ENCODE data around the gene FAM222B. TPM values are rescaled to one million over a fixed set of nuclear protein-coding genes. Genes with fewer than 3 reads are reported as not detected.
A peak's percentile ranks its signal among the peaks of the same experiment; 100 is the strongest.

Gene FAM222B
- total RNA-seq, 1 donor from 2014 or later: 21.0 TPM

GRCh38 chr17:28733346-28733745 is 109.2 kb downstream of the FAM222B start:
- H3K9me3 Mint-ChIP-seq (ENCODE audit: low read depth): no peaks in the 10 kb centered on the region
- peaks cover 5% of the 10 kb centered on the region for H3K4me1 Mint-ChIP-seq (ENCODE audit: low read depth)
- H3K36me3 Mint-ChIP-seq (ENCODE audit: low read depth): no peaks in the 10 kb centered on the region
- no peak overlapping the region for H3K27ac Mint-ChIP-seq (ENCODE audit: unreplicated experiment)
- no peak for DNase-seq (ENCODE audit: low spot score)
- H3K27me3 Mint-ChIP-seq (ENCODE audit: low read depth): no peaks in the 10 kb centered on the region
- no peak overlapping the region for H3K4me3 Mint-ChIP-seq (ENCODE audit: unreplicated experiment)
- TF ChIP-seq CTCF (IDR thresholded peaks at IDR 0.05): no peak

GRCh38 chr17:28729950-28730330 is 112.7 kb downstream of the FAM222B start:
- Mint-ChIP-seq H3K4me1 (ENCODE audit: low read depth) (peaks cover 31% of the 10 kb centered on the region), H3K27ac (ENCODE audit: unreplicated experiment) (peak overlapping the region; percentile 97), H3K9me3 (ENCODE audit: low read depth) (no peaks in the 10 kb centered on the region), H3K36me3 (ENCODE audit: low read depth) (no peaks in the 10 kb centered on the region), H3K27me3 (ENCODE audit: low read depth) (no peaks in the 10 kb centered on the region), H3K4me3 (ENCODE audit: unreplicated experiment) (no peak overlapping the region)
- no peak for TF ChIP-seq CTCF (IDR thresholded peaks at IDR 0.05)
- DNase-seq (ENCODE audit: low spot score): no peak

- Mint-ChIP-seq H3K36me3 (ENCODE audit: low read depth) (peaks cover 6% of the 10 kb centered on the region), H3K4me1 (ENCODE audit: low read depth) (peaks cover 45% of the 10 kb centered on the region), H3K27ac (ENCODE audit: unreplicated experiment) (peak within 1 kb of the TSS; percentile 97), H3K4me3 (ENCODE audit: unreplicated experiment) (peak within 1 kb of the TSS; percentile 85), H3K9me3 (ENCODE audit: low read depth) (no peaks in the 10 kb centered on the region), H3K27me3 (ENCODE audit: low read depth) (no peaks in the 10 kb centered on the region)
- peak; percentile 97 for DNase-seq (ENCODE audit: low spot score)
- no peak for TF ChIP-seq CTCF (IDR thresholded peaks at IDR 0.05)
These were observed 114.0 kb downstream of the FAM222B start, which contains the start of gene NEK8 for GRCh38 chr17:28728364-28729200. NEK8 (plus strand) TSS chr17:28728788; CDS start chr17:28728814, 26 bp downstream.

GRCh38 chr17:28726627-28727491 is 115.7 kb downstream of the FAM222B start:
- H3K36me3 Mint-ChIP-seq (ENCODE audit: low read depth): peaks cover 18% of the 10 kb centered on the region
- H3K27ac Mint-ChIP-seq (ENCODE audit: unreplicated experiment): peak overlapping the region; percentile 97
- peak; percentile 97 for TF ChIP-seq CTCF (IDR thresholded peaks at IDR 0.05)
- no peaks in the 10 kb centered on the region for H3K27me3 Mint-ChIP-seq (ENCODE audit: low read depth)
- DNase-seq (ENCODE audit: low spot score): no peak
- peaks cover 56% of the 10 kb centered on the region for H3K4me1 Mint-ChIP-seq (ENCODE audit: low read depth)
- peak overlapping the region; percentile 85 for H3K4me3 Mint-ChIP-seq (ENCODE audit: unreplicated experiment)
- H3K9me3 Mint-ChIP-seq (ENCODE audit: low read depth): no peaks in the 10 kb centered on the region

GRCh38 chr17:28726226-28726626 is 116.4 kb downstream of the FAM222B start, which contains the start of gene TLCD1:
TLCD1 (minus strand) TSS chr17:28726233; CDS start chr17:28726097, 136 bp downstream.
- peaks cover 63% of the 10 kb centered on the region for H3K4me1 Mint-ChIP-seq (ENCODE audit: low read depth)

More at GRCh38 chr17:28726226-28726626, 116.4 kb downstream of the FAM222B start, which contains the start of gene TLCD1:
- Mint-ChIP-seq H3K9me3 (ENCODE audit: low read depth) (no peaks in the 10 kb centered on the region), H3K4me3 (ENCODE audit: unreplicated experiment) (peak within 1 kb of the TSS; percentile 85), H3K36me3 (ENCODE audit: low read depth) (peaks cover 18% of the 10 kb centered on the region), H3K27ac (ENCODE audit: unreplicated experiment) (peak within 1 kb of the TSS; percentile 97), H3K27me3 (ENCODE audit: low read depth) (no peaks in the 10 kb centered on the region)
- TF ChIP-seq CTCF (IDR thresholded peaks at IDR 0.05): no peak
- no peak for DNase-seq (ENCODE audit: low spot score)
